Prostate gland (tissue), 2 donors: ENCODE results near the gene MYH9.

Experiments
- CTCF ChIP-seq, 4 experiments: fragments of 200-600 bp in 2 of 4; fragments of 450-650 bp in 2 of 4; sonication (generic) in 2 of 4; IDR thresholded peaks; 1 replicate in 3 of 4; 2 replicates in 1 of 4; pipeline ENCODE4 v1.5.1; 2016 to 2019; ENCODE audit warnings: antibody characterized with exemption in 4 of 4, mild to moderate bottlenecking in 2 of 4, moderate library complexity in 2 of 4
- POLR2A ChIP-seq: fragments of 450-650 bp; IDR thresholded peaks from one replicate; pipeline ENCODE4 v1.6.1; 2016; ENCODE audit warnings: antibody characterized with exemption, mild to moderate bottlenecking
- POLR2AphosphoS5 ChIP-seq: sonication (generic); formaldehyde crosslinking; IDR thresholded peaks from one replicate; pipeline ENCODE4 v1.6.1; 2017; ENCODE audit warnings: antibody characterized with exemption

GRCh38 chr22:36329254-36330078 is 58.3 kb downstream of the MYH9 start:
- TF ChIP-seq POLR2AphosphoS5 (peak; percentile 97), POLR2A (peak; percentile 25), CTCF (IDR thresholded peaks at IDR 0.05) (no peak)
